Measurements from ENCODE around the gene AHSG. TPM values are rescaled to one million over a fixed set of nuclear protein-coding genes. Genes with fewer than 3 reads are reported as not detected.

Gene AHSG
- total and polyA plus RNA-seq, 12 donors = 0.22 to 1.4 (median 0.77) TPM; not detected in 8

DNA sequence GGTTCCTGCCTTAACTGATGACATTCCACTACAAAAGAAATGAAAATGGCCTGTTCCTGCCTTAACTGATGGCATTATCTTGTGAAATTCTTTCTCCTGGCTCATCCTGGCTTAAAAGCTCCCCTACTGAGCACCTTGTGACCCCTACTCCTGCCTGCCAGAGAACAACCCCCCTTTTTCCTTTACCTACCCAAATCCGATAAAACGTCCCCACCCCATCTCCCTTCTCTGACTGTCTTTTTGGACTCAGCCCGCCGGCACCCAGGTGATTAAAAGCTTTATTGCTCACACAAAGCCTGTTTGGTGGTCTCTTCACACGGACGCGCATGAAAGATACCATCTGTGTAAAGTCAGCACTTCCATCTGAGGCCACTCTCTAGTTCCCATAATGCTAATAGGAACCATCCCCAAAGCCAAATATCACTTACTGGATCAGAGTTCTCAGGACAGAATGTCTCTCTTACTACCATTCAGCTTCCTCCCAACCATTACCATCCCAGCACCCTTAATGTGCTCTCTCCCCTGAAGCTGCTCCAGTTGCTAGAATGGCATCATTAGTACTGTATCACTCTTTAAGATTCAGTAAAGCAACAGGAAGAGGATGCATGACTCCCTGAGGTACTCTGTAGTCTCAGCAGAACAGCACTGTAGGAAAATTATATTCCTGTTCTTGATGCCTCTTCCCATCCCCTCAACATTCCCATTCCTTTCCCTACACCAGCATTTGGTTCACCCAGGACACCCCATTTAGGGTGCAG lies 50.7 kb downstream of the AHSG start:
- TF ChIP-seq, protein P1, sequence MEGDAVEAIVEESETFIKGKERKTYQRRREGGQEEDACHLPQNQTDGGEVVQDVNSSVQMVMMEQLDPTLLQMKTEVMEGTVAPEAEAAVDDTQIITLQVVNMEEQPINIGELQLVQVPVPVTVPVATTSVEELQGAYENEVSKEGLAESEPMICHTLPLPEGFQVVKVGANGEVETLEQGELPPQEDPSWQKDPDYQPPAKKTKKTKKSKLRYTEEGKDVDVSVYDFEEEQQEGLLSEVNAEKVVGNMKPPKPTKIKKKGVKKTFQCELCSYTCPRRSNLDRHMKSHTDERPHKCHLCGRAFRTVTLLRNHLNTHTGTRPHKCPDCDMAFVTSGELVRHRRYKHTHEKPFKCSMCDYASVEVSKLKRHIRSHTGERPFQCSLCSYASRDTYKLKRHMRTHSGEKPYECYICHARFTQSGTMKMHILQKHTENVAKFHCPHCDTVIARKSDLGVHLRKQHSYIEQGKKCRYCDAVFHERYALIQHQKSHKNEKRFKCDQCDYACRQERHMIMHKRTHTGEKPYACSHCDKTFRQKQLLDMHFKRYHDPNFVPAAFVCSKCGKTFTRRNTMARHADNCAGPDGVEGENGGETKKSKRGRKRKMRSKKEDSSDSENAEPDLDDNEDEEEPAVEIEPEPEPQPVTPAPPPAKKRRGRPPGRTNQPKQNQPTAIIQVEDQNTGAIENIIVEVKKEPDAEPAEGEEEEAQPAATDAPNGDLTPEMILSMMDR (IDR thresholded peaks at IDR 0.05) = no peak
- TF ChIP-seq POLR2A (IDR thresholded peaks at IDR 0.05) = no peak
- H3K9me3 ChIP-seq (replicated peaks in 1 of 3) = no peaks in the 10 kb centered on the region
- H3K36me3 ChIP-seq (replicated peaks in 1 of 2) = no peaks in the 10 kb centered on the region
- no peak for DNase-seq
- intact Hi-C loops (cut with DNase I) = no loop called here
- H3K27ac ChIP-seq = no peak overlapping the region
- 29 to 41% (median 33%) methylated on average over 7 of the region's 7 CpGs for WGBS, 4 donors
- no peak overlapping the region for H3K4me3 ChIP-seq
- H3K27me3 ChIP-seq = no peaks in the 10 kb centered on the region
- H3K4me1 ChIP-seq (replicated peaks in 1 of 2) = no peaks in the 10 kb centered on the region

DNA sequence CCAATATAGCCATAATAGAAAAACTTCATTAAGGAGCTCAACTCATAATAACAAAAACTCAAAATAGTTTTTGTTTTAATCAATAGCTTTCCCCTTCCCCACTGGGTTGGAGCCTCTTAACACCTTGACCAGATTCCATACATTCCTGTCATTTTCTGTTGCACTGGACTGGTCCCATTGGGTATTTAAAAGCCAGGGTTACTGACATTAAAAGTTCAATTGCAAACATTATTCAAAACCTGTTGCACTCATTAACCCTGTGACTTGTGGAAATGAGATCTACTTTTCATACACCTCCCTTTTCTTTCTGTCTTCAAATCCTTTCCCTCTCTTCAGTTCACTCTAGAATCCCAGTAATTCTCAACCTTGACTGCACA lies 51.2 kb downstream of the AHSG start:
- intact Hi-C loops (cut with DNase I) = no loop called here
- Histone ChIP-seq H3K4me1 (replicated peaks in 1 of 2) (no peaks in the 10 kb centered on the region), H3K4me3 (no peak overlapping the region), H3K9me3 (replicated peaks in 1 of 3) (no peaks in the 10 kb centered on the region), H3K27me3 (no peaks in the 10 kb centered on the region), H3K27ac (no peak overlapping the region), H3K36me3 (replicated peaks in 1 of 2) (no peaks in the 10 kb centered on the region)
- no peak for DNase-seq
- TF ChIP-seq, protein P1 (IDR thresholded peaks at IDR 0.05) = no peak
- no peak for TF ChIP-seq POLR2A (IDR thresholded peaks at IDR 0.05)

DNA sequence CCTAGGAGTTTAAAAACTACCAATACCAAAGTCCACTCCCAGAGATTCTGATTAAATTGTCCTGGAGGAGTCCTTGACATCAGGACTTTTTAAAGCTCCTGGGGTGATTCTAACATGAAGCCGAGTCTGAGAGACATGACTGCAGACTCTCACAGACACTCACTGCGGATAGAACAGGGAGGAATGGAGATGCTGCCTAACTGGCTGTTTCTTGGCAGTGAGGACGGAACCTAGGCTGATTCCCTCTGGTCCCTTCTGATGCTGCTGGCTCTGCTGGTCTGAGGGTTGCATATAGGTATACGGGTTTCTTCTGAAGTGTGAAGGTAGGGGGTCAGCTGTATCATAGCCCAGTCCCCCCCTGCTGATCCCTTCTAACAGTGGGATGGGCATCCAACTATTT lies 51.6 kb downstream of the AHSG start:
- Histone ChIP-seq H3K27ac (no peak overlapping the region), H3K4me3 (no peak overlapping the region), H3K36me3 (replicated peaks in 1 of 2) (no peaks in the 10 kb centered on the region), H3K4me1 (replicated peaks in 1 of 2) (no peaks in the 10 kb centered on the region), H3K27me3 (no peaks in the 10 kb centered on the region), H3K9me3 (replicated peaks in 1 of 3) (no peaks in the 10 kb centered on the region)
- no peak for DNase-seq
- WGBS, 4 donors = 32 to 65% (median 48%) methylated on average over 3 to 4 of the region's 4 CpGs
- intact Hi-C loops (cut with DNase I) = no loop called here
- TF ChIP-seq POLR2A (IDR thresholded peaks at IDR 0.05) = no peak
- TF ChIP-seq, protein P1 (IDR thresholded peaks at IDR 0.05) = no peak

DNA sequence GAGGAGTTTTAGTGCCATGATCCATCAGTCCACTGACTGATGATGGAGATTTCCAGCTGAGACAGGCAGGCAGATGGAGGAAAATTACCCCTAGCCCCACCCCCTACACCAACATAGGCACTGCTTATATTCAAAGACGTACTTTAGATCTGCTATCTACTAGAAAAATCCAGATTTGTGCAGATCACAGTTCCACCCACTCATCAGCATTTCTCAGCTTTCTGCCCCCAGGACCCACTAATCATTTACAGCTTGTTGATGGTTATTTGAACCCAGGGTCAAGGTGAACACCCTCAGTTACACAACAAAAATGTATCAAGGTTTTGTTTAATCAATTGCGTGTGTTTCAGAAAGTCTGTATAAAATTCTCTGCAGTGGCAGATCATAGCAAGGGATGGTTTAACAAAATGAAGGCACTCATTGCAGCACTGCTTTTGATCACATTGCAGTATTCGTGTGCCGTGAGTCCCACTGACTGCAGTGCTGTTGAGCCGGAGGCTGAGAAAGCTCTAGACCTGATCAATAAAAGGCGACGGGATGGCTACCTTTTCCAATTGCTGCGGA lies 52.8 kb downstream of the AHSG start, which contains the start of gene HRG:
HRG (plus strand) TSS at position 390 of the 564 bp plus-strand sequence; CDS start at position 408, 18 bp downstream.
- WGBS, 4 donors = 69 to 75% (median 74%) methylated on average over 7 to 8 of the region's 8 CpGs
- Histone ChIP-seq H3K27me3 (no peaks in the 10 kb centered on the region), H3K27ac (no peak within 1 kb of the TSS), H3K9me3 (replicated peaks in 1 of 3) (no peaks in the 10 kb centered on the region), H3K4me1 (replicated peaks in 1 of 2) (no peaks in the 10 kb centered on the region), H3K4me3 (no peak within 1 kb of the TSS), H3K36me3 (replicated peaks in 1 of 2) (no peaks in the 10 kb centered on the region)
- intact Hi-C loops (cut with DNase I) = no loop called here
- TF ChIP-seq, protein P1 (IDR thresholded peaks at IDR 0.05) = no peak
- TF ChIP-seq POLR2A (IDR thresholded peaks at IDR 0.05) = no peak
- DNase-seq = no peak

Data from adrenal gland (tissue), 12 donors.